ENCODE results near the gene STOX1.
"Not testable (repeated sequence)": the region's sequence is repeated elsewhere in the genome, so short reads cannot be mapped to it uniquely, and the experiment has no call there.

The STOX1 gene

GRCh38 chr10:68826764-68827591 is at the start of gene STOX1:
Gene STOX1, plus strand, starts transcription at chr10:68827531. Its CDS starts 93 bp downstream, at chr10:68827624.
- peak; percentile 49 for DNase-seq

- no peak for DNase-seq
Observed at GRCh38 chr10:68781613-68782574, 45.4 kb upstream of the STOX1 start.

GRCh38 chr10:68784476-68784875 is 42.9 kb upstream of the STOX1 start:
- no peak for DNase-seq

- DNase-seq = no peak
Observed at GRCh38 chr10:68787813-68788212, 39.5 kb upstream of the STOX1 start.

GRCh38 chr10:68790476-68790875 is 36.9 kb upstream of the STOX1 start:
- no peak for DNase-seq

GRCh38 chr10:68792115-68792514 is 35.2 kb upstream of the STOX1 start:
- no peak for DNase-seq

GRCh38 chr10:68795886-68796532 is 31.3 kb upstream of the STOX1 start:
- no peak for DNase-seq

- DNase-seq = no peak
Observed at GRCh38 chr10:68796605-68797004, 30.7 kb upstream of the STOX1 start.

- DNase-seq = no peak
Observed at GRCh38 chr10:68800211-68800610, 27.1 kb upstream of the STOX1 start.

GRCh38 chr10:68804692-68805091 is 22.6 kb upstream of the STOX1 start:
- DNase-seq = no peak

- DNase-seq = not testable (repeated sequence)
Observed at GRCh38 chr10:68810830-68811229, 16.5 kb upstream of the STOX1 start.

- no peak for DNase-seq
Observed at GRCh38 chr10:68811314-68812009, 15.9 kb upstream of the STOX1 start.

- DNase-seq = no peak
Observed at GRCh38 chr10:68812420-68812819, 14.9 kb upstream of the STOX1 start.

- DNase-seq = no peak
Observed at GRCh38 chr10:68813559-68813958, 13.8 kb upstream of the STOX1 start.

- DNase-seq = no peak
Observed at GRCh38 chr10:68816796-68817412, 10.4 kb upstream of the STOX1 start.

GRCh38 chr10:68820359-68820758 is 7.0 kb upstream of the STOX1 start:
- DNase-seq = not testable (repeated sequence)

- DNase-seq = not testable (repeated sequence)
Observed at GRCh38 chr10:68822626-68823025, 4.7 kb upstream of the STOX1 start.

GRCh38 chr10:68827592-68827959 is 245 bp downstream of the STOX1 start:
- DNase-seq = not testable (repeated sequence)

GRCh38 chr10:68828083-68828601 is 811 bp downstream of the STOX1 start:
- DNase-seq = not testable (repeated sequence)

- no peak for DNase-seq
Observed at GRCh38 chr10:68828833-68829232, 1.5 kb downstream of the STOX1 start.

- no peak for DNase-seq
Observed at GRCh38 chr10:68829521-68829920, 2.2 kb downstream of the STOX1 start.

- DNase-seq = no peak
Observed at GRCh38 chr10:68829952-68830351, 2.6 kb downstream of the STOX1 start.

Measured in activated CD4-positive, alpha-beta T cell treated with anti-CD3 and anti-CD28 coated beads, Interleukin-2, amount 50 U/mL, for 1 hour (primary cell).